HEK293T (cell line): ENCODE measurements around the gene RPS15A.

Experiments
- BHLHE40 ChIP-seq: fragments of 450-650 bp; IDR thresholded peaks from 2 replicates; pipeline ENCODE4 v1.6.1; 2016; ENCODE audit warnings: mild to moderate bottlenecking, moderate library complexity, borderline replicate concordance
- FOXM1 ChIP-seq: fragments of 450-650 bp; IDR thresholded peaks from 2 replicates; pipeline ENCODE4 v1.6.1; 2017; ENCODE audit warnings: mild to moderate bottlenecking, borderline replicate concordance
- SP1 ChIP-seq: fragments of 450-650 bp; IDR thresholded peaks from 2 replicates; pipeline ENCODE4 v1.6.1; 2017

DNA sequence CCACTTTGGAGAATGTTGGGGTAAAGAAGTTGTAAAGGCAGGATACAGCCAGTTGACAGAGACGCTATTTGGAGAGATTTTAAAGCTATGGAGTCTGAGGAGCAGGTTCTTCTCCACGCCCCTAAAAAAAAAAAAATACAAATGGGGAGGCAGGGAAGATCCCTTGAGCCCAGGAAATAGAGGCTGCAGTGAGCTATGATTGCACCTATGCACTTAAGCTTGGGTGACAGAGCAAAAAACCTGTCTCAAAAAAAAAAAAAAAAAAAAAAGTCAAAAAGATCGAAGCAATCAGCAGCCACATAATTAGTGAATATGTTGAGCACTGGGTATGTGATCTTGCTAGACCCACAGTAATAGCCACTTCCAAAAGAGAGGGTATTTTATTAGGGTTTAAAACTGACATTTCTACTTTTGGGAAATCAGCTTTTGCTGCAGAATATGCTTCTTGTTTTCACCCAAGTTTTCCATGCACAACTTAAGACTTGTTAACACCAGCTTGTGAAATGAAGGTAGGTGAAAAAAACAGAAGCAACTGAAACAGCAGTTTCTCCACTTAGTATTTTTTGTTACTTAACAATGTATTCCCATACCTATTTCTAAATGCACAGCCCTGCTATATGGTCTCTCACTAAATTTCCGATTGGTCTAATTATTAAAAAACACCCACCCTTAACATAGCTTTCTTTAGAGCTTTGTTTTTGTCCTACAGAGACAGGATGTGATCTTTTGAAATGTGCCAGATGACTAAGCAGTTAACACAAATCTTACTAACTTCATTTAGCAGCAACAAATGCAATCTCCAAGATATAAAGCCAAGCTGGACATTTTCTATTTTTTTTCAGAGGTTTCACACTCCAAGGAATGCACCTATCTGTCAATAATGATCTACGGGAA lies 13.7 kb upstream of the RPS15A start:
- TF ChIP-seq SP1 (no peak), FOXM1 (no peak), BHLHE40 (no peak)
